NOMO-1 (cell line): Measurements from ENCODE around the gene RNF4.

ENCODE experiments used
- DNase-seq, 2 experiments: peaks; one replicate each; lab custom pipeline; 2025; ENCODE audit not compliant: unreplicated experiment in 2 of 2; lab: John Stamatoyannopoulos, UW

The RNF4 gene, protein sequence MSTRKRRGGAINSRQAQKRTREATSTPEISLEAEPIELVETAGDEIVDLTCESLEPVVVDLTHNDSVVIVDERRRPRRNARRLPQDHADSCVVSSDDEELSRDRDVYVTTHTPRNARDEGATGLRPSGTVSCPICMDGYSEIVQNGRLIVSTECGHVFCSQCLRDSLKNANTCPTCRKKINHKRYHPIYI

DNA sequence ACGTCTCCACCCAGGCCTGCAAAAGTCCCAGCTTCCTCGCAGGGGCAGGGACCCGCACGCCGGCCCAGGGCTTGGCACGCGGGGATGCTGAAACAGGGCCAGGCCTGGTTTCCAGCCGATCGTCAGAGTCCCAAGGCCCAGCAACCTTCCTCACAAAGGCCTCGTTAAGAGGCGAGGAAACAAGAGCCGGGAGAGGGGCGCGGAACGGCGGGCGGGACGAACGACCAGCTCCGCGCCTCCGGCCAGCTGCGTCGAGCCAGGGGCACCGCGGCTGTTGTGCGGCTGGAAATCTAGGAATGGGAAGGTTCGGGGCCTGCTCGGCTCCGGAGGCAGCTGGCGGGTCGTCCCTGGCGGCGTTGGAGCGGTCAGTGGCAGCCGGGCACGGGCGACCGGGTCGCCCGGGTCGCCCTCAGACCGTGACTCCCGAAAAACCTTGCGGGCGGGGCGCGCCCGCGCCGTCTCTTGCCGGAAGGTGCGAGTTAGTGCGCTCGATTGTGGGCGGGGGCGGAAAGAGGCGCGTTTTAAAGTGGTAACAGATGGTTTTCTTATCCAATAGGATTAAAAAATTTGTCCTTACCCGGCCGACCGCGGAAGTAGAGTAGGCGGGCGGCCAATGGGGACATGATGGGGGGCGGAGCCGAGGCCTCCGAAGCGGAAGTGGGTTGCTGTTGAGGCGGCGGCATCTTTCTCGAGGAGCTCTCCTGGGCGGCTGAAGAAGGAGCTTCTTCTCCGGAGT, at the start of gene RNF4:
Gene RNF4, plus strand, starts transcription at position 651 of the 736 bp plus-strand sequence. CDS start 21,388 bp downstream, outside the sequence.
- peak; percentile 97 to 98 for DNase-seq

DNA sequence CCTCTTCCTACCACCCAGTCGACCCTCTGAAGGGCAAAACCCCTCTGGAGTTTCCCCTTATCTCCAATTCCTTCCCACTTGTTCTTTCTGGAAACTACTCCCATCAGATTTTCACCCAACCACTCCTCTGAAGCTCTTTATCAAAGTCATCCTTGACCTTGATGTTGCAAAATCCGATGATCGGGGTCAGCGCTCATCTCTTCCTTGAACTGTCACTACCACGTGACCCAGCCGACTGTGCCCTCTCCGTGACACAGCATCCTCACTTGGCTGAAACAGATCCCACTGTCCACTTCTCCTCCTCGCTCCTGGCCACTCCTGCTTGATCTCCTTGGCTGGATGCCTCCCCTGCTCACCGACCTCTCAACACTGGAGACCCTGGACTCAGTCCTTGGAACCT, 49.1 kb upstream of the RNF4 start:
- peak; percentile 49 to 58 for DNase-seq

DNA sequence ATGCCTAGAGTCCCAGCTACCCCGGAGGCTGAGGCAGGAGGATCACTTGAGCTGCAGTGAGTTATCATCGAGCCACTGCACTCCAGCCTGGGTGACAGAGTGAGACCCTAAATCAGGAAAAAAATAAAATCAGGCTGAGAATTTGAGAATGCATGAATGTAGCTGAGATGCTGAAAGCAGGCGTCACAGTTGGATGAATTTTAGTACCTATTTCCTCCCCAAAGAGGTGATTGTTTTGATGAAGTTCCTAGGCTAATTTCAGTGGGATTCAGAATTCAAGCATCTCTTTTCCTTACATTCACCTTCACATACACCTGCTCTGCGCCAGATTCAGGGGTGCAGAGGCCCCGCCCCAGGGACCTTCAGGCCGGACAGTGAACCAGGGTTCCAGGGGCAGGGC, 47.0 kb upstream of the RNF4 start:
- DNase-seq = no peak

DNA sequence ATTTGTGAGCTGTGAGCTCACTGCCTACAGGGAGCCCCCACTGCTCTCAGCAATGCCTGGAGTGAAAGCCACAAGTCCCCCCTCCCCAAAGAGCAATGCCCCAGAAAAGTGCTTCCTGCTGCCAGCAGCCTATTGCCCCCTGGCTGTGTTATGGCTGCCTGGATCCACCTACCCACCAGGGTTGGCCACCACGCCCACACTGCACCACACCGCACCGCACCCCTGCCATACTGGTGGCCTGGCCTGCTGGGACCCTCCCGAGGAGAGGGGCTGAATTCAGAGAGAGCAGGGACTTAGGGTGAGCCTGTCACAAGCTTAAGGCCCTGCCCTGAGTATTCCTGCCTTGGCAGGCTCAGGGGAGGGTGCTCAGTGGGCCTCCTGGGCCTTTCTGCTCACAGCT, 45.8 kb upstream of the RNF4 start:
- DNase-seq = no peak

DNA sequence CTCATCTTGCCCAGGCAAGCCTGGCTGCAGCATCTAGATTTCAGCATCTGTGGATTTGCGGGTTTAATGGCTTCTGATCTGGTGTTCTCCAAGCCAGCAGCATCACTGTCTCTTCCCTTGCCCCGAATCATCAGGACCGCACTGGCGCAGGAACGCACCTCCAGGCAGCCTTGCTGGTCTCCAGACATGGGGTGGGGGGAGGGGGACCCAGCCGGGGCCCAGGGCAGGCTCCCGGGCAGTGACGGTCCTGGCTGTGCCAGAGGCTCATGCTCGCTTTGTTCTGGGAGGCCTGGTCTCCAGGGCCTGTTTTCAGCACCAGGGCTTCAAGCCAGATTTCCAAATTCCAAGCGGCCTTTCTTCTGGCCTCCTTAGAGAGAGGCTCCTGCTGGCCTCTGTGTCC, 45.2 kb upstream of the RNF4 start:
- no peak for DNase-seq

DNA sequence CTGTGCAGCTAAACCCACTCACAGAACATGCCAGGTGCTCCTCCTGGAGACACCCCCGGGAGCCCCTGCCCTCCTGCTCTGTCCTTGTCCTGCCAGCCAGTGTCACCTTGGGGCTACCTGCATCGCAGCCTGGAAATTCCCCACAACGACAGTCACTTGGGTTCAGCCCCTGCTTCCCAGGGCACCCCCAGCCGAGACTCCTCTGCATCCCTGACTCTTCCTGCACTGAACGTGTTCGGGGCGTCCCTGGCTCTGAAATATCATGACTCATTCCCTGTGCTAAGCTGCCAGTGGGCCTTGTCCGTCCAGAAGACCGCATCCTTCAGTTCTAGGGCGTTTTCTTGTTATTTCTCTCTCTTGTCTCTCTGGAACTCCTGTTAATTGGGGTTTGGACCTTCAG, 44.3 kb upstream of the RNF4 start:
- no peak for DNase-seq

DNA sequence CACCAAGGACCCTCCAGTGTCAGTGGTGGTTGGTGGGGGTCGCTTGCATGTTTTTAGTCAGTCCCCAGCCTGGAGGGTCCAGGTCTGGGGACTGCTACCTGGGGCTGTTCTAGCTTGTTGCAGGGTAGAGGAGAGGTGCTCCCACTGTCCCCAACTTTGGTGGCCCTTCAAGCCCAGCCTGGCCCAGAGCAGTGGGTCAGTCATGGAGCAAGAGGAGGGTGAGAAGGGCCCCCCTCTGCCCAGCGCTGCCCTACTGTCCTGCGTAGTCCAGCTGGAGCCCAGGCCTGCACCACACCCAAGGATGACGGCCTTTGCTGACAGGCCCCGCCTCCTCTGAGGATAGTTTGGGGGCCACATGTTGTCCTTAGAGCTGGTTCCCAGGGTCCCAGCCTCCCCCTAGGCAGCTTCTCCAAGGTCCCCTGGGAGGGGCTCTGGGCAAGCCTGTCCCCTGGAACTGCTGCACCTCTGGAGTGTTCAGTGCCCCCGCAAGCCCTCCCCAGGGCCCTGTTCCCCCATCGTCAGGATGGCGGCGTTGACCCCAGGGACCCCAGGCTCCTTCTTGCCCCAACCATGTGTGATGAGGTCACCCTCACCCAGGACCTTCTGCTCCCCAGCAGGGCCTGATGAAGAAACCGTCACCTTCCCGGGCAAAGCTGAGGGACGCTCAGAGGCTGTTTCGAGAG, 43.4 kb upstream of the RNF4 start:
- no peak for DNase-seq

DNA sequence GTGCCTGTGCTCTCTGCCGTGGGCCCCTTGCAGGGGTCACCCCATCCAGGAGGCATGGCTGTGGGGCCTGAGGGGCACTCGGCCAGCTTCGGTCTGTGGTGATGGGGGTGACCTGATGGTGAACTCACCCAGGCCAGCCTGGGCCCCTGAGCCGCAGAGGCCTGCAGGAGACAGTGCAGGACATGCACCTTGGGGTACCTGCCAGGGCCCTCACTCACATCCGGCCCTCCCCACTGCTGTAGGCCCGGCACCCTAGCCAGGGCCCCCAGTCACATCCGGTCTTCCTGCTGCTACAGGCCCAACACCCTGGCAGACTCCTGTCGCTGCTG, 42.9 kb upstream of the RNF4 start:
- no peak for DNase-seq

DNA sequence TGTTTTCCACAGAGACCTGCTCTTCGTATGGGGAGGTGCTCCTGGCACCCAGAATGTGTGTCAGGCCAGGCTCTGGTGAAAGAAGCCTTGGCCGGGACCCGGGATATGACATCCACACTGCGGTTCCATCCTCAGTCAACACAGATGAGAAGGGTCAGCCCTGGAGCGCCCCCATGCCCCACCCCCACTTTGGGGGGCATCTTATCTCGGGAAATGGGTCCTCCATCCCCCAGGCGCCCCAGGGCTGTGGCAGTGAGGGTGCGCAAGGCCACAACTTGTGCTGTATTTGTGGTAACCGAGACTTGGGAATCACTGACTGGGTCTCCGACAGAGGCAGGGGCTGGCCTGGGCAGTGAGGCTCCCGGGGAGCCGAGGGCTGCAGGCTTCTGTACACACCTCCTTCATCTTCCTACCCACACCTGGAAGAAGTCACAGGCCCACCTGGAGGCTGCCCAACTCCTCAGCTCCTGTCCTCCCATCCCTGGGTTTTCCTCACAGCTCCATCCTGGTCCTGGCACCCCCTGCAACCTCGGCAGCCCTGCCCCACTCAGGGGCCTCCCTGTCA, 42.1 kb upstream of the RNF4 start:
- DNase-seq = no peak

DNA sequence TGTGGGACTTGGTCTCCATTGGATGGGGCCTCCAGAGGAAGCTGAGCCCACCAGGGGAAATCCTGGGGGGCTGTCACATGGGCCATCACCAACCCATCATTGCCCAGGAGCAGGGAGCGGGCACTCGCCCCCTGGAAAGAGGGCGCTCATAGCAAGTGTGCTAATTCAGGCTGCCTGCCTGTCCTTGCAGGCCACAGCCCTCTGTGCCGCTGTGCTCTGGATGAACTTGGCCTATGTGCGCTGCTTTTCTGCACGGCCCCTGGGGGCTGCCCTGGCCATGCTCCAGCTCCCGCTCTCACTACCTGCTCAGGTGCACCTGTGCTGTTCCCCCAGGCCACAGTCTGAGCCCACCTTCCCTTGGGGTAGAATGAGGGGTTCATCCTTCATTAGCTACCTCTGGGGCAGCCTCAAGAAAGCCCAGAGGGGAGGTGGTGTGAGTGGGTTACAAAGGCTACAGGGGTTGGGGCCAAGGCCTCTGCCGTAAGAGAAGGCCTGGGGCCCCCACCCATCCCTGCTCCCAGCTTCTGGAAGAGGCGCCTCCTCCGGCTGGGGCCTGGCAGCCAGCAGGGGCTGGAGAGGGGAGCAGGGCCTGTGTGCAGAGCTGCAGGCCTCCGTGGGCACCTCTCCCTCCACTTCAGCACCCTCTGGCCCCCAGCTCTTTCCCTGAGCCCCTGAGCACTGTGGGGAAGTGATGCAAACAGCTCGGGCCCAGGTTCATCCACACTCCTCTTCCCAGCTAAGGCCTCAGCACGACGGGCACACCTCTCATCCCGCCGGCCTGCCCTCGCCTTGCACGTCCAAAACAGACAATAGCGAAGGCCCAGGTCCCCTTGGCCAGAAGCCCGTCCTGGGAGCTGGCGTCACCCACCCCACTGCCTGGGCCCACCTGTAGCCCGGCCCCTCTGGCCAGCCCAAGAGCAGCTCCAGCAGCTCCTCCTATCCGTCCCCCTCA, 41.2 kb upstream of the RNF4 start:
- no peak for DNase-seq

DNA sequence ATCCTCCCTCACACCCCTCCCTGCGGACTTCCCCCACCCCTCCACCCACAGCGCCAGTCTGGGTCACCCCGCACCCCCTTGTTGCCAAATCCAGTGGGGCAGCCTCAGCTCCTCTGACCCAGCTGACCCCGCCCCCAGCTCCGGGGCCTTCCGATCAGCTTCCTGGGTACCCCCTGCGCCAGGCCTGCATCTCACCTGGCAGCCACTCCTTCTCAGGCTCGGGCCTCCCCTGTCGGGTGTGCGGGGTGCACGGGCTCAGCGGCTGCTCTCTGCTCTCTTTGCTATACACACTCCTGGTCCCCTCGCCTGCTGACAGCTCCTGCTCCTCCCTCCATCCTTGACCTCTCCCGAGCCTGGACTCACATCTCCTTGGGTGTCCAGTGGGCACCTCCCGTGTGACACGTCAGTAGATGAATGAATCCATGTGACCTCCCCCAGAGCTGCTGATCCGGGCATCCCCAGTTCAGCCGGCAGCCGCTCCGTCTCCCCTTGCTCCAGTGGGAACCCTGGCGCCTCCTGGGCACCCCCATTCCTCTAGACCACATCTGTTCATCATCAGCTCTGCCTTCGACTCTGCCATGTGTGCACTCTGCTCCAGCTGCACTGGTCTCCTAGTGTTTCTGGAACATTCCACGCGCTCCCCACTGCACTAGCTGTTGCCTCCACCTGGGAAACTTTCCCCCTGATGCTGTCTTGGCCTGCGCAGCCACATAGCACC, 40.3 kb upstream of the RNF4 start:
- DNase-seq = no peak

DNA sequence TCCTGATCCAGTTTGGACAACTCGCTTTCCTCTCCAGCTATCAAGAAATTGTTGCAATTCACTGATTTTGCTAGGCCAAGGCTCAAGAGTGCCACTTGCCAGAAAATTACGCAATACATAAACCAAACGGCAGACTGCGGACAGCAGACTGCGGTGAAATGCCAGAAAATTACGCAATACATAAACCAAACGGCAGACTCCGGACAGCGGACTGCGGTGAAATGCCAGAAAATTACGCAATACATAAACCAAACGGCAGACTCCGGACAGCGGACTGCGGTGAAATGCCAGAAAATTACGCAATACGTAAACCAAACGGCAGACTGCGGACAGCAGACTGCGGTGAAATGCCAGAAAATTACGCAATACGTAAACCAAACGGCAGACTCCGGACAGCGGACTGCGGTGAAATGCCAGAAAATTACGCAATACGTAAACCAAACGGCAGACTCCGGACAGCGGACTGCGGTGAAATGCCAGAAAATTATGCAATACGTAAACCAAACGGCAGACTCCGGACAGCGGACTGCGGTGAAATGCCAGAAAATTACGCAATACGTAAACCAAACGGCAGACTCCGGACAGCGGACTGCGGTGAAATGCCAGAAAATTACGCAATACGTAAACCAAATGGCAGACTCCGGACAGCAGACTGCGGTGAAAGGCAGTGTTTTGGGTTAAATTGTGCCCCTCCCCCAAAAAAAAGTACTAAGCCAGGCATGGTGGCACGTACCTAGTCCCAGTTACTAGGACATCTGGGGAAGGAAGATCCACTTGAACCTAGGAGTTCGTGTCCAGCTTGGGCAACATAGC, 38.8 kb upstream of the RNF4 start:
- DNase-seq = peak in 1 of 2 experiments; percentile 3

DNA sequence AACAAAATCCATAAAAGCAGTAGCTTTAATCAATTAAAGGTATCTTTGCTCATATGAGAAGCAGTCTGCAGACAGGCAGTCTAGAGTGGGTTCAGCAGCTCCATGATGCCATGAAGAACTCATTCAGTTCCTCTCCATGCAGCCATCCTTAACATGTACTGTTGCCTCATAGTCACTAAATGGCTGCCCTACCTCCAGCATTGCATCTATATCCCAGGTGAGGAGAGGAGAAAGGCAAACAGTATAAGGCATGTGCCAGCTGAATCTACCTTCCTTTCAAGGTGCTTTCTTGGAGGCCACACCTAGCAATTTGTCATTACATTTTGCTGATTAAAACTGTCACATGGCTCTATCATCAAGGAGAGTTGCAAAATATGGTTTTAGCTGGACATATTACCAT, 36.9 kb upstream of the RNF4 start:
- no peak for DNase-seq

DNA sequence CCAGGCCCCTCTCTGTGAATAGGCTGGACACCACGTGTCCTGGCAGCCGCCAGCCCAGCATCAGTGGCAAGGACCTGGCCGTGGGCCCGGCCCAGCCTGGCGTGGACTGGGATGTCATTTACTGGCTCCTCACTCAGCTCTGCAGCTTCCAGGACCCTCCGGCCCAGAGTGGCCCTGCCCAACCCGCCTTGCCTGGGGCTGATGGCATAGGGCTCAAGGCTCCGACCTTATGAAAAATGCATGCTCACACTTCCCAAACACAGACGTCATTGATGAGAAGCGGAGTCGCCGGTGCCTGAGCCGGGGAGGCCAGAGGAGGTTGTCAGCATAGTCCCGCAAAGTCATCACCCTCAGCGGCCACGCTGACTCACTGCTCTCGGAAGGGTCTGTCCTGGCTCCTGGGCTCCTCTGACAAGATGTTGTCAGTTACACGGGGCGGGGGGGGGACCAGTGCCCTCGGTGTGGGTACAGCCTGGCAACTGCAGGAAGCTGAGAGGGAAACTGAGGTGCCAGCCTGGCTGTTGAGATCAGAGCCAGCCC, 35.8 kb upstream of the RNF4 start:
- no peak for DNase-seq

DNA sequence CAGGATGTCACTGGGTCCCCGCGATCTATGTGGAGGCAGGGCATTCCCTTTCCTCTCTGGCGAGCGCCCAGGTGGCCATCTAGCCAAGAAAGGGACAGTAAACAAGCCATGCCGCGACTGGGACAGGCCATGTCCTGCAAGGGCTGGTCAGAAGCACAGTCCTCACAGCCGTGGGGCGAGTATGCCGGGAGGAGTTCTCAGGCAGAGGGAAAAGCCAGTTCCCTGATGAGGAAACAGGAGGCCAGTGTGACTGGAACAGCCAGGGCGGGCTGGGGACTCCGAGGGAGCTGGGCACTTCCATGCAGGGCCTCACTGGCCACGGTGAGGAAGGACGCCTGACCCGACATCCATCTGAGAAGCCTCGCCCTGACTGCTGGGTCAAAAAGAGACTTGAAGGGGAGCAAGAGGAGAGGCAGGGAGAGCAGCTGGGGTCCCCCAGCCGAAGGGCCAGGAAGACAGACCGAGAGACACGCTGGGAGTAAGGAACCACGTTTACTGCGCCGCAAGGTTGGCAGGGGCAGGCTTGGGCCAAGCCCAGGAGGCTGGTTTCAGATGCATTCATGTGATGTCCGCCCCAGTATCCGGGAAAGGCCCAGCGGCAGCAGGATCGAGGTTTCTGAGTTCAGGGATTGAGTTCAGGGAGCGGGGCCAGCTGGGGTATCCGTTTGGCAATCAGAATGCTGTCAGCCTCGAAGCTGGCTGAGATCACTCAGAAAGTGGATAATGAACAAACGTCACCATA, 35.1 kb upstream of the RNF4 start:
- DNase-seq = no peak

DNA sequence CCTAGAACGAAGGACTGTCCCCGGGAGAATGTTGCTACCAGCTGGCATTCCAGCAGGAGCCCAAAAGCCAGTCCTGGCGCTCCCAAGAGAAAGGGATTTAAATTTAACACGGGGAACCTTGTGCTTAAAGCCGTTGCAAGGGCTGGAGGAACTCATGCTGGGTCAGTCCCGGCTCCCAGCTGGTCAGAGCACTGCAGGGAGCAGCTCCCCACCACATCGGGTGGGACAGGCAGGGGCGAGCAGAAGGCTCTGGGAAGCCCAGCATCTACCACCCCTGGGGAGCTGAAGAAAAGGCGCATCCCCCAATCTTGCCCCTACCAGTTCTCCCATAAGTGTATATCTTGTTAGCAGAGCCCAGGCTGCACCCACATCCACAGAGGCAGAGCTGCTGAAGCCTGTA, 34.5 kb upstream of the RNF4 start:
- DNase-seq = no peak

DNA sequence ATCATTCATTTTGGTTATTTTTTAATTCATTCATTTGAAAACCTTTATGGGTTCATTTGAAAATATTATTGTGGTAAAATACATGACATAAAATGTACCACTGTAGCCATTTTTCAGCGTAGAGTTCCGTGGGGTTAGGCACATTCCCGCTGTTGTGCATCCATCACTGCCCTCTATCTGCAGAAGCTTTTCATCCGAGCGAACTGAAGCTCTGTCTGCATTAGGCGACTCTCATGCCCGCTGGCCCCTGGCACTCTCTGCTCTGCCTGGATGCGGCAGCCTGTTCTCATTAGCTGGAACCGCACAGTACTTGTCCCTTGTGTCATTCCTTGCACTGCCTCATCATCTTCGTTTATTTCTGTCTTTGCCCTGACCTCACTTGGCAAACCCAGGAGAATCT, 32.6 kb upstream of the RNF4 start:
- no peak for DNase-seq

DNA sequence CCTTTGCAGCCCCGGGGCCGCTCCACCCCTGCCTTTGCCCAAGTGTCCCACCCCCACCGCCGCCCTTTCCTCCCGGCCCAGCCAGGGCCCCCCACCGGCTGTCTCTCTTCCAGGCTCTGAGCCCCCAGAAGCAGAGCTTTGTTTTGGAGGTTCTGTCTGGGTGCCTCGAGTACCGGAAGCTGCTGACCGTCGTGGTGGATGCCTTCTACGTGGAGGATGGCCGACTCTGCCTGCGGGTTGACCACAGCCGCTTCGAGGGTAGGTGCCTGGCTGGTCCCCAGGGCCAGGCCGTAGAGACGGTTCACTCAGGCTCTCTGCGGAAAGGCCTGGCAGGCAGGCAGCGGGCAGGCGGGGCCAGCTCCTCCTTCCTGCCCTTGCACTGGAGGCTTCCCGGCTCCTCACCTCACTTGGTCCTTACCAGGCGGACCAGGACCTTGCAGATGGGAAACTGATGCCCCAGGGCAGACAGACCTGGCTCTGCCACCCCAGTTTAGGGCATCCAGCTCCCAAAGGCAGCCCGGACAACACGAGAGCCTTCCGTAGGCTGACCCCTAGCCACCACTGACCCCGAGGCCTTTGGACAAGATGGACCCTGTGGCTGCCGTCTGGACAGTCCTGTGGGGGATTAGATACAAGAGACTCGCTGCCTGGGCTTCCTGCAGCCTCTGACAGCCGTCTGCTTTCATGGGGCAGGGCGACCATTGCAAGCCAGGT, 32.0 kb upstream of the RNF4 start:
- no peak for DNase-seq
